Measurements from ENCODE around the gene MYL6. TPM values are rescaled to one million over a fixed set of nuclear protein-coding genes. Genes with fewer than 3 reads are reported as not detected.

The MYL6 gene
- total RNA-seq, 1 experiment from 2014 or later: 1,248 TPM

DNA sequence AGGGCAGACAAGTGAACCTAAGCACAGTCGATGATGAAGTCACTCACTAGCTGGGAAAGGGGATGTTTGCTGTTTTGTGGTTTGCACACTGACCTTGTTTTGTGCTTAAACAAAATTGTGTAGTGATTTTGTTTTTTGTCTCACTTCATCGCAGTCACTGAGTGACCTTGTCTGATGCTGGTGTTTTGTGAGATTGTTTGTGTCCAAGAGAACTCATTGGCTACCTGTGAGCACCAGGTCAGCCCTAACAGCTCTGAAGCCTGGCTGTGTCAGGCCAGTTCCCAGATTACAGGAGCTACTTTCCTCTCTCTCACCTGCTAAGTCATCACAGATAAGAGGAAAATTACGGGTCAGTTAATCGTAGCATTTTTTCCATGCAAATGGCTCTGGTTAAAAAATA is 34.0 kb upstream of the MYL6 start:
- H3K27me3 ChIP-seq (ENCODE audit: control insufficient read depth, insufficient read depth, low read length): no peaks in the 10 kb centered on the region

DNA sequence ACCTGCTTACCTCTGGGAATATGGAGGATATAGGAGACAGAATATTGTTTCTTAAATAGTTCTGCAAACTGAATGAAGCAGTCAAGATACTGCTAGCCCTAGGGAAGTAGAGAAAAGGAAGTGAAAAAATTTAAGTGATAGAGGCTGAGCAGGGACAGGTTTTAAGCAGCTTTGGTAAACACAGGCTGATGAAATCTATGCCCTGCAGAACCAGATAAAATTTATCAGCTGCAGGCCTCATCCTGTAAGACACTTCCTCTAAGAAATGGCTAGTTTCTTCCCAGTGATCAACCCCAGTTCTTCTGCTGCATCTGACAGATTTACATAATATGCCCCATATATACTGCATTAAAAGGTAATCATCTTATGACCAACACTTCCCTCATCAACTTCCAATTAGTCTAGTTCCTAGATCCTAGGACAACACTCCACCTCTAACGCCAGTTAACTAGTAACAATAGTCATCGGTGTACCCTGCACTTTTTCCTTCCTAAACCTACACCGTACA is 31.4 kb upstream of the MYL6 start:
- H3K27me3 ChIP-seq (ENCODE audit: control insufficient read depth, insufficient read depth, low read length): no peaks in the 10 kb centered on the region
- H3K36me3 ChIP-seq (replicated peaks; ENCODE audit: control insufficient read depth, insufficient read depth, low read length): peaks cover 12% of the 10 kb centered on the region
- no peak overlapping the region for H3K4me3 ChIP-seq (ENCODE audit: insufficient read depth, low read depth, low read length)
- DNase-seq: no peak

More for the DNA sequence above, 34.0 kb upstream of the MYL6 start:
- DNase-seq: no peak
- peaks cover 10% of the 10 kb centered on the region for H3K36me3 ChIP-seq (replicated peaks; ENCODE audit: control insufficient read depth, insufficient read depth, low read length)
- H3K4me3 ChIP-seq (ENCODE audit: insufficient read depth, low read depth, low read length): no peak overlapping the region

DNA sequence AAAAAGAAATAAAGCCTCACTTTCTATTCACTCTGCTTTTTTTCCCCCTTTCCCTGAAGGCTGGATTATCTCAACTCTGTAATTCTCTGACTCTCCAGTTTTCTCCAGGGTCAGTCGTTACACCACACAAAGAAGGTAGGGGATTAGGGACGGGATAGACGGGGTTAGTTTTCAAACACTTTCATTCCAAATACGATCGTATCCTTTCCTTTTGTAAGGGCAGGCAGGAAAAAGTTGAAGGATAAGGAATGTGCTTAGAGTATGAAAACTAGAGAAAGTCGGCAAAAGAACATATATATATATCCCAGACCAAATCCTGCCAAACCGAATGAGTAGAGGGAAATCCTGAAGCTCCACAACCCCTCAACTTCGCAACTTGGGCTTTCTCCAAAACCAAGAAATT is 30.7 kb upstream of the MYL6 start:
- H3K4me3 ChIP-seq (ENCODE audit: insufficient read depth, low read depth, low read length): peak overlapping the region; percentile 25

DNA sequence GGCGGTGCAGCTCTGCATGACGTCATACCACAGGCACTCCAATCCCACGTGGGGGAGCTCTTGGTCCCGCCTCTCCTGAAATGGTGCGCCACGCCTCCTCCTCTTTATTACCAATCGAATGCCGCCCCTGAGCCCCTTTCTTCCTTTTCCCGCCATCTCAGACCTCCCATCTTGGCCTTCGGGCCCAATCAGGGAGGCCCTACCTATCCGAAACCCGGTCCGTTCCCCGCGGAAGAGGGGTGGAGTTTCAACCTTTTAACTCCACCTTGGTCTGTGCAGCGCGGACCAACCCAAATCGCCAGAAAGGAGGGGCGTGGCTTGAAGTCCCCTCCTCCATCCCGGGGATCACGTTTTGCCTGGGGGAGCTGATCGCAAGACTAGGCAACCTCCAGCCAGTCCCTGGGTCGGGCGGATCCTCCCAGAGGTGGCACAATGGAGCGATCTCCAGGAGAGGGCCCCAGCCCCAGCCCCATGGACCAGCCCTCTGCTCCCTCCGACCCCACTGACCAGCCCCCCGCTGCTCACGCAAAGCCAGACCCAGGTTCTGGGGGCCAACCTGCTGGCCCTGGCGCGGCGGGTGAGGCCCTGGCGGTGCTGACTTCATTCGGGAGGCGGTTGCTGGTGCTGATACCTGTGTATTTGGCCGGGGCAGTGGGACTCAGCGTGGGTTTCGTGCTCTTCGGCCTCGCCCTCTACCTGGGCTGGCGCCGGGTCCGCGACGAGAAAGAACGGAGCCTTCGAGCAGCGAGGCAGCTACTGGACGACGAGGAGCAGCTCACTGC is 30.1 kb upstream of the MYL6 start, which contains the start of gene ESYT1:
TSS of gene ESYT1 (plus strand) at position 380 of the 782 bp plus-strand sequence. CDS start at position 433, 53 bp downstream.
- Histone ChIP-seq H3K4me3 (ENCODE audit: insufficient read depth, low read depth, low read length) (peak within 1 kb of the TSS; percentile 88), H3K27me3 (ENCODE audit: control insufficient read depth, insufficient read depth, low read length) (no peaks in the 10 kb centered on the region), H3K36me3 (replicated peaks; ENCODE audit: control insufficient read depth, insufficient read depth, low read length) (peaks cover 20% of the 10 kb centered on the region)
- DNase-seq: peak; percentile 97

More for the DNA sequence above, 30.7 kb upstream of the MYL6 start:
- DNase-seq: peak; percentile 16
- H3K27me3 ChIP-seq (ENCODE audit: control insufficient read depth, insufficient read depth, low read length): no peaks in the 10 kb centered on the region
- peaks cover 19% of the 10 kb centered on the region for H3K36me3 ChIP-seq (replicated peaks; ENCODE audit: control insufficient read depth, insufficient read depth, low read length)

DNA sequence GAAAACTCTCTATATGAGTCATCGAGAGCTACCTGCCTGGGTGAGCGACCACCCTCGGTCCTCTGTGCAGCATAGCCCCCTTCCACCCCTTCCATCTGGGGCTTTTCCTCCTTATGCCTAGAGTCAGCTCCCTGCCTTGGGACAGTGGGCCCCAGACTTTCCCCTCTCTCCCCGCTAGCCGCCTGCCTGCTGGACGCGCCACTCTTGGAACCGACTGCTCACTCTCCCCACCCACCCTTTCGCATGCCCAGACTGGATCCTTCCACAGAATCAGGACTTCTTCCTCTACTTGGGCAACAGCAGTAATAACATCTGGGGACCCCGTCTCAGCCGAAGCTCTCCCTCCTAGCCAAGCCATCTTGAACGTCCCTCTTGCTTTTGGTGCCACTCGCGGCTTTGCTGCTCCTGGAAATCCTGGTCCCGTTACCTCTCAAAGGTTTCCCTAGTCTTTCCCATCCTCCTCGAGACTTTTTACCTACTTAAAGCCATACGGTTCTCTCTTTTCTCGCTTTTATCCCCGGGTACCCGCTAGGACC is 29.4 kb upstream of the MYL6 start:
- DNase-seq: peak; percentile 65

DNA sequence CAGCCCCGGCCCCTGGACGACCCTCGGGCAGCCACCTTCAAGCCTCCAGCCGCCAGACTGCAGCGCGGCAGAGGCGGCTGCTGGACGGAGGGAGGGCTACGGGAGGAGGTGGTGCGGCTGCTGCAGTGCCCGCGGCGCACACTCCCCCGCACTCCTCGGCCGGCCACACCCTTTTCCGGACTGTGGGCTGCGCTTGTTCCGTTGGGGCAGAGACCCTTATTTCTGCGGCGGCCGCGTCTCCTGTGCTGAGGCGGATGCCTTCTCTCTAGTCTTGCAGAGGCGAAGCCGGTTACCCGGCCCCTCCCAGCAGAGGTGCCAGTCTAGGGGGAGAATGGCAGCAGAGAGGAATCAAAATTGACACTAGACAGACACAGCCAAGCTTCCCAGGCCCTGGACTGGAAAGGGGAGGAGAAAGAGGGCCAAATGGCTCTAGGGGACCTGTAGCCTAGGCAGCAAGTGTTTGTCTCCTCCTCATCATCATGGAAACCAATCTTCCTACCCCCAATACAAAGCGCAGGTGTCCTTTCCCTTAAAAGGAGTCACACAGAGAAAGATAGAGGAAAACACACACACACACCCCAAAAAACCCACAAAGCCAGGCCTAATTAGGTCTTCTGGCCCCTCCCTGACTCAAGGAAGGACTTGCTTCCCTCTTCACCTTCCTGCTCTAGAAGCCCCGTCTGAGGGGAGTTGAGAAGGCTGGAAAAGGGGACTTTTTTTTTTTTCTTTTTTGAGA is 28.8 kb upstream of the MYL6 start:
- DNase-seq: peak; percentile 86
- peak overlapping the region; percentile 88 for H3K4me3 ChIP-seq (ENCODE audit: insufficient read depth, low read depth, low read length)
- peaks cover 33% of the 10 kb centered on the region for H3K36me3 ChIP-seq (replicated peaks; ENCODE audit: control insufficient read depth, insufficient read depth, low read length)
- H3K27me3 ChIP-seq (ENCODE audit: control insufficient read depth, insufficient read depth, low read length): no peaks in the 10 kb centered on the region

More for the DNA sequence above, 29.4 kb upstream of the MYL6 start:
- Histone ChIP-seq H3K36me3 (replicated peaks; ENCODE audit: control insufficient read depth, insufficient read depth, low read length) (peaks cover 27% of the 10 kb centered on the region), H3K27me3 (ENCODE audit: control insufficient read depth, insufficient read depth, low read length) (no peaks in the 10 kb centered on the region), H3K4me3 (ENCODE audit: insufficient read depth, low read depth, low read length) (peak overlapping the region; percentile 88)

DNA sequence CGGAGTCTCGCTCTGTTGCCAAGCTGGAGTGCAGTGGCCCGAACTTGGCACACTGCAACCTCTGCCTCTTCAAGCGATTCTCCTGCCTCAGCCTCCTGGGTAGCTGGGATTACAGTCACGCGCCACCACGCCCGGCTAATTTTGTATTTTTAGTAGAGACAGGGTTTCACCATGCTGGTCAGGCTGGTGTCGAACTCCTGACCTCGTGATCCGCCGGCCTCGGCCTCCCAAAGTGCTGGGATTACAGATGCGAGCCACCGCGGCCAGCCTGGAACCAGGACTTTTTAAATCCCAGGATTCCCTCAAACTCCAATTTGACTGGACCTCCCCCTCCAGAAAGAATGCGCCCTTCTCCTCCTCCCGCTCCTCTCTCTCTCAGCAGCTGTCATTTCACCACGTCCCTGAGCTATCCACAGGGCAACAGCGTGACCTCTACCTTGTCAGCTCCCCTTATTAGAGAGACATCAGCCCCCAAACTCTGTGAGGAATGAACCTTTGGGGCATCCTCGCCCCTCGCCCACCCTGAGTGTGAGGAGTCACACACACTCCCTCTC is 28.1 kb upstream of the MYL6 start:
- peaks cover 34% of the 10 kb centered on the region for H3K36me3 ChIP-seq (replicated peaks; ENCODE audit: control insufficient read depth, insufficient read depth, low read length)
- H3K4me3 ChIP-seq (ENCODE audit: insufficient read depth, low read depth, low read length): no peak overlapping the region
- DNase-seq: peak; percentile 15
- H3K27me3 ChIP-seq (ENCODE audit: control insufficient read depth, insufficient read depth, low read length): no peaks in the 10 kb centered on the region

DNA sequence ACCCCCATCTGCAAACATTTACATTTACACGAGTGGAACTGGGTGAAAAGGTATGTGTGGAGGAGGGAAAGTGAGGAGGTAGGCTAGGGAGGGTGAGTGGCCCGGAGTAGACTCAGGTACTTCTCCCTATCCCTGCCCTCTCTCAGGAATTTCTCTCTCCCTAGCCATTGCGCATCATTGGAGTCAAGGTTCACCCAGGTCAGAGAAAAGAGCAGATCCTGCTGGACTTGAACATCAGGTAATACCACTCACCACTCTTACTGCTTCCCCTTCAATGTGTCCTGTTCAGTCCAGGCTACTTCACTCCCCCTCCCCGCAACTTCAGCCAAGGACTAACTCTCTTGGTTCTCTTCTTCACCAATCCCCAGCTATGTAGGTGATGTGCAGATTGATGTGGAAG is 27.3 kb upstream of the MYL6 start:
- Histone ChIP-seq H3K36me3 (replicated peaks; ENCODE audit: control insufficient read depth, insufficient read depth, low read length) (peaks cover 34% of the 10 kb centered on the region), H3K4me3 (ENCODE audit: insufficient read depth, low read depth, low read length) (no peak overlapping the region), H3K27me3 (ENCODE audit: control insufficient read depth, insufficient read depth, low read length) (no peaks in the 10 kb centered on the region)
- no peak for DNase-seq

DNA sequence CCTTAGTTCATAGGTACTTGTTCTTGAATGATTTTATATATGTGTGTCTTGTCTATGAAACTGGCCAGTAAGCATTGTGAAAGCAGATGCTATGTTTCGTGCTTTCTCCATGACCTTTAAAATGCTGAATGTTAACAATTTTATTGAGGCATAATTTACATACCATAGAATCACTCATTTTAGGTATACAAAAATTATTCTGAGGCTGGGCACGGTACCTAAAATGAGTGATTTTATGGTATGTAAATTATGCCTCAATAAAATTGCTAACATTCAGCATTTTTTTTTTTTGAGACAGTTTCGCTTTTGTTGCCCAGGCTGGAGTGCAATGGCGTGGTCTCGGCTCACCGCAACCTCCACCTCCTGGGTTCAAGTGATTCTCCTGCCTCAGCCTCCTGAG is 23.3 kb upstream of the MYL6 start:
- DNase-seq: no peak
- Histone ChIP-seq H3K36me3 (replicated peaks; ENCODE audit: control insufficient read depth, insufficient read depth, low read length) (peaks cover 54% of the 10 kb centered on the region), H3K27me3 (ENCODE audit: control insufficient read depth, insufficient read depth, low read length) (no peaks in the 10 kb centered on the region), H3K4me3 (ENCODE audit: insufficient read depth, low read depth, low read length) (no peak overlapping the region)

DNA sequence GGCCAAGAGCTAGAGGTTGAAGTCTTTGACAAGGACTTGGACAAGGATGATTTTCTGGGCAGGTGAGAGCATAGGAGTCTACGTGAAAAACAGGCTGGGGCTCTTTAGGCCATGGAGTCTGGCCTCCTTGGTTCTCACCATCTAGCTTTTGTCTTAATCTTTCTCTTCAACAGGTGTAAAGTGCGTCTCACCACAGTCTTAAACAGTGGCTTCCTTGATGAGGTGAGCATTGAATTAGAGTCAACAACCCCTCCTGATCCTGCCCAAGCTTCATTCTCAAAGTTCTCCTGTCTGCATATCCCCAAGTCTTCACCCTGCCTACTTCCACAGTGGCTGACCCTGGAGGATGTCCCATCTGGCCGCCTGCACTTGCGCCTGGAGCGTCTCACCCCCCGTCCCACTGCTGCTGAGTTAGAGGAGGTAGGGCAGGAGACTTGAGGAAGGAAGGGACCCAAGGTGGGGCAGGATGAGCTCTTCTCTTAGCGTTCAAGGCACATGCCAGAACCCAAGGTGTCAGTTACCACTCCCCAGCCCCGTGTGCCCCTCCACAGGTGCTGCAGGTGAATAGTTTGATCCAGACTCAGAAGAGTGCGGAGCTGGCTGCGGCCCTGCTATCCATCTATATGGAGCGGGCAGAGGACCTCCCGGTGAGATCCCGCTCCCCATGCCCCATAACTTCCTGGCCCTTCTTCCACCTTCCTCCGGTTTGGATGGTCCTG is 20.1 kb upstream of the MYL6 start:
- Histone ChIP-seq H3K4me3 (ENCODE audit: insufficient read depth, low read depth, low read length) (no peak overlapping the region), H3K27me3 (ENCODE audit: control insufficient read depth, insufficient read depth, low read length) (no peaks in the 10 kb centered on the region), H3K36me3 (replicated peaks; ENCODE audit: control insufficient read depth, insufficient read depth, low read length) (peaks cover 45% of the 10 kb centered on the region)
- no peak for DNase-seq

DNA sequence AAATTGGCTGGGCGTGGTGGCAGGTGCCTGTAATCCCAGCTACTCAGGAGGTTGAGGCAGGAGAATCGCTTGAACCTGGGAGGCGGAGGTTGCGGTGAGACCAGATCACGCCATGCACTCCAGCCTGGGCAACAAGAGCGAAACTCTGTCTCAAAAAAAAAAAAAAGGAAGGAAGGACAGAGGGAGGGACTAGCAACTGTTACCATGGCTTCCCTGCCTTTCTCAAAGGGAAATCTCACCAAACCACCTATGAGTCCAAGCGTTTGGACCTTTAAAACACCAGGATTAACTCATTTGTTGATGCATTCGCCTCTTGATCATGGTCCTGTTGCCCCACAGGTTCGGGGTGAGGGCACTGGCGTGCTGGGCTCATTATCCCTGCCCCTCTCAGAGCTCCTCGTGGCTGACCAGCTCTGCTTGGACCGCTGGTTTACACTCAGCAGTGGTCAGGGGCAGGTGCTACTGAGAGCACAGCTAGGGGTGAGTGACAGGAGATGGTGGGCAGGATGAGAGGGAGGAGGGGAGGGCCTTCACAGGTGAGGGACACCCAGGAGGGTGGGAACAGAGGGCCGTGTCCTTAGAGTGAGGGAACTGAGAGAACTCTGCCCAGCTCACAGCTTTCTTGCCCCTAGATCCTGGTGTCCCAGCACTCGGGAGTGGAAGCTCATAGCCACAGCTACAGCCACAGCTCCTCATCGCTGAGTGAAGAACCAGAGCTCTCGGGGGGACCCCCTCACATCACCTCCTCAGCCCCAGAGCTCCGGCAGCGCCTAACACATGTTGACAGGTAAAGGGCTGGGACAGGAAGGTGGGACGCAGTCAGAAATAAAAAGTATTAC is 16.0 kb upstream of the MYL6 start:
- no peaks in the 10 kb centered on the region for H3K27me3 ChIP-seq (ENCODE audit: control insufficient read depth, insufficient read depth, low read length)
- no peak overlapping the region for H3K4me3 ChIP-seq (ENCODE audit: insufficient read depth, low read depth, low read length)
- H3K36me3 ChIP-seq (replicated peaks; ENCODE audit: control insufficient read depth, insufficient read depth, low read length): peaks cover 44% of the 10 kb centered on the region
- no peak for DNase-seq

DNA sequence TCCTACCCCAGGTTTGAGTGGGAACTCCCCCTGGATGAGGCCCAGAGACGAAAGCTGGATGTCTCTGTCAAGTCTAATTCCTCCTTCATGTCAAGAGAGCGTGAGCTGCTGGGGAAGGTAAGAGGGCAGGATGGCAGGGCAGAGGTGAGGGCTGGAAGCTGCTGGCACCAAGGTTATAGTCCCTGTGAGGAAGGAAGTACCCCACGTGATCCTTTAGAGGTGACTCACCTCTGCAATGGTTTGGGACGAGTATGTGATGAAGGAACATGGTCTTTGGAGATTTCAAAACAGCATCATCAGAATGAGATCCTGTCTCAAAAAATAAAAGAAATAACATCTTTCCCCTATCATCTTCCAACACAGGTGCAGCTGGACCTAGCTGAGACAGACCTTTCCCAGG is 14.9 kb upstream of the MYL6 start:
- no peak overlapping the region for H3K4me3 ChIP-seq (ENCODE audit: insufficient read depth, low read depth, low read length)
- no peak for DNase-seq
- peaks cover 36% of the 10 kb centered on the region for H3K36me3 ChIP-seq (replicated peaks; ENCODE audit: control insufficient read depth, insufficient read depth, low read length)

DNA sequence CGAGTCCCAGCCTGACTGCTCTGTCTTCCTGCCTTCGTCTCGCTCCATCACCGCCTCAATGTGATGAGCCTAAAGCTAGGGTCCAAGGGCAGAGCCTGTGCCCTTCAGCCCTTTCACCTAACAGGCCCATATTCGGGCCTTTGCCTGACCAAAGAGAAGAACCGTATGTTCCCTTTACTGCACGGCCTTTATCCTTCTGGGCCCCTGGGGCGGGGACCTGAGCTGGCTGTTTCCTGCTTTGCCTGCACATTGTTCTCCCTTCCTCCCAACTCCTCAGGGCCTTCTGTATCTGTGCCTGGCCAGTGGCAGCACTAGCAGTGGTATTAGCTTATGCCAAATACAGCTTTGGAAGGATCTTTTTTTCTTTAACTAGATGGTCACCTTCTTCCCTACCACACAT is 14.3 kb upstream of the MYL6 start:
- peaks cover 29% of the 10 kb centered on the region for H3K36me3 ChIP-seq (replicated peaks; ENCODE audit: control insufficient read depth, insufficient read depth, low read length)
- no peak for DNase-seq
- no peaks in the 10 kb centered on the region for H3K27me3 ChIP-seq (ENCODE audit: control insufficient read depth, insufficient read depth, low read length)
- no peak overlapping the region for H3K4me3 ChIP-seq (ENCODE audit: insufficient read depth, low read depth, low read length)

More for the DNA sequence above, 14.9 kb upstream of the MYL6 start:
- H3K27me3 ChIP-seq (ENCODE audit: control insufficient read depth, insufficient read depth, low read length): no peaks in the 10 kb centered on the region
